ENCODE results near the gene NMNAT2.
A peak's percentile ranks its signal among the peaks of the same experiment; 100 is the strongest.
"Not testable (repeated sequence)": the region's sequence is repeated elsewhere in the genome, so short reads cannot be mapped to it uniquely, and the experiment has no call there.

NMNAT2 gene

DNA sequence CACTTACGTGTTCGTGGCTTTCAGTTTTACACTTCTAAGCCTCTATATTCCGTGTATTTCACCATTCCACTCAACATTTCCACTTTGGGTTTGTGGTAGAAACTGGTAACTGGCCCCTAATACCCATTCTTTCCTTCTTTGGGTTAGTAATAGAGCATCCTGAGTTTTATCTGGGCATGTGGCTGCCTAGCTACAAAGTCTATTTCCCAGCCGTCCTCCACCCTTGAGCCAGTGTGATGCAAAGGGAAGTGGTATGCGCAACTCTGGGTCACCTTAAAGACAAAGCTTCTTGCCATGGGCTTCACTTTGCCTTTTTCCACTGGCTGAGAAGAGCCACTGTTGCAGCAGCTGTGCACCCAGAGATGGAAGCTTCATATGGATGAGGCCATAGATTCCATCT, 158.3 kb downstream of the NMNAT2 start:
- DNase-seq (ENCODE audit: low spot score) = no peak

GRCh38 chr1:183255073-183255472, 163.1 kb downstream of the NMNAT2 start:
- DNase-seq (ENCODE audit: low spot score) = no peak

GRCh38 chr1:183251959-183252450, 166.2 kb downstream of the NMNAT2 start:
- no peak for DNase-seq (ENCODE audit: low spot score)

DNA sequence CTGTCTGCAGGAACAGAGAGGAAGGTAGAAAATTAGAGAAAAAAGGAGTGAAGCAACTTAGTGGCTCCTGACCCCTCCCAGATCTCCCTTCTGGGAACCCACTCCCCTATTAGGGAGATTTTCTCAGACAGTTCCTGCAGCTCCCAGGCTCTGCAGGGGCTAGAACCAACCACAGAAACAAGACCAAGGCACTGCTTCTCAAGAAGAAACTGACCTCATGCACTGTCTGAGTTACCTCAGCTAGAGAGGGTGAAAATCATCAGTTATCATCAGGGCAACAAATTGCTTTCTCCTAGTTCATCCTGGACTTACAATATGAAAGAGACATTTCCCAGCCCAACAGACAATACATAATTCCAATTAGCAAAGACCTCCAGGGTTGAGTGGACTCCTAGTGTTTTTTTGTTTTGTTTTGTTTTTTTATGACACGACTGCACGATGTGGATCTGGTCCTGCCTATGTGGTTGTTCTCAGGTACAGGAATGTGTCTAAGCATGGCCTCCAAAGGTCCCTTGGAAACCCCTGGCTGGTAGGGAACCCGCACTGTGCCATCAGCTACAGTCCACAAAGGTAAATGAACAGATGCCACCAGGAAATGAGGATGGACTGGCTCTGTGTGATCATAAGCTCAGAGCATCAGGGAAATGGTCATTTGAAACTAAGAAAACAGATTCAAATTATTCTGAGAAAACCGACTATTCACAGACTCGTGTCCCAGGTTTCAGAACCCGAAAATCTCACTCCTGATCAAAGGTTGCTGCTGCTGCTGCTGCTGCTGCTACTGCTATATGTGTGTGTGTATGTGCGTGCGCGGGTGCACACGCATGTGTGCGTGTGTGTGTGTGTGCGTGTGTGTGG, 166.8 kb downstream of the NMNAT2 start:
- no peak for DNase-seq (ENCODE audit: low spot score)

- DNase-seq (ENCODE audit: low spot score) = no peak
Observed at GRCh38 chr1:183249941-183250452, 168.2 kb downstream of the NMNAT2 start.

GRCh38 chr1:183248989-183249691, 169.0 kb downstream of the NMNAT2 start:
- DNase-seq (ENCODE audit: low spot score) = no peak

DNA sequence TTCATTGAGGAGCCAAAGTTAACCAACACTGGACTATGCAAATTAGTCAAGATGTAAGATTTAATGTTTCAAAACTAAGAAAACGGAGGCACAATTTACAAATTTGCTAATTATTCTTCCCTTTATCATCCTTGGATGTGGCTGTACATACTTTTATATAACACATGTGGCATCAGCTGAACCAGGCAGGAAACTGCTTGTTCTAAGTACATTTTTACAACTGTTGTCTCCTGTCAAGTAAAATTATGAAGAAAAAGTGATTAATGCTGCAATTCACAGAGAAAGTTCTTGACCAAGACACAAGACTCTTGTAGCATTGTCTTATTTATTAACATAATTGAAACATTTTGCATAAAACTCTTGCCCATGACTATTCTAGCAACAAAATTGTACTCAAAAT, 170.2 kb downstream of the NMNAT2 start:
- no peak for DNase-seq (ENCODE audit: low spot score)

DNA sequence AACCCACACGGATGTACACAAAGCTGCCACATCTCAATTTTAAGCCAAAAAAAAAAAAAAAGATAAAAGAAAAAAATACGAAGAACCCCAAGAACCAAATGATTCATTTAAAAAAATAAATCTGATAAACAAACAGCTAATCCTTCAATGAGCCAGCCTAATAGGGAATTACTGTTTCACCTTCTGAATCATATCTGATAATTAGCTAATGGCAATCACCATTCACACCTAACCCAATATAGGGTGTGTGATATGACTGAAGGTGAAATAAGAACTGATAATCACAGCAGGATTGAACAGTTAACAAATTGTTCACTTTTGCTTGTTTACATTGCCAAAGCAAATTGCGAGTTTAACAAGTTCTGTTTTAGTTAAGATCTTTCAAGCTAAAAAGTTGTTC, 170.7 kb downstream of the NMNAT2 start:
- DNase-seq (ENCODE audit: low spot score) = no peak

GRCh38 chr1:183247066-183247465, 171.1 kb downstream of the NMNAT2 start:
- no peak for DNase-seq (ENCODE audit: low spot score)

DNA sequence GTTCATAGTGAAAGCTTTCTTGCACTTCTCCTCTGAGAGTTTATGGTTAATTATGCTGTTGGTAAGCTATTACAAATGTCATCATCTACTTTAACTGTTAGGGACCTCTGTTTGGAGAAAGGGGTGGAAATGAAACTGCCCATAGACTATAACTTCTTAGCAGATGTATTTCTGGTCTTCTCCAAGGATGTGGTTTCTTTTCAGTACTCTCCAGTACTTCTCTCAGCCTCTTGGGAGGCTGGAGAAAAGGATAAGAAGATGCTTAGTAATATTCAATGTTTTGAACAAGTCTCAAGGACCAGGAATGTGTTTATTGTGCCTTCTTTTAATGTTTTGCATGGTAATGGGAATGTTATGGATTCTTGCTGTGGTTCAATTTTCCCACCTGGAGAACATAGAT, 171.7 kb downstream of the NMNAT2 start:
- no peak for DNase-seq (ENCODE audit: low spot score)

DNA sequence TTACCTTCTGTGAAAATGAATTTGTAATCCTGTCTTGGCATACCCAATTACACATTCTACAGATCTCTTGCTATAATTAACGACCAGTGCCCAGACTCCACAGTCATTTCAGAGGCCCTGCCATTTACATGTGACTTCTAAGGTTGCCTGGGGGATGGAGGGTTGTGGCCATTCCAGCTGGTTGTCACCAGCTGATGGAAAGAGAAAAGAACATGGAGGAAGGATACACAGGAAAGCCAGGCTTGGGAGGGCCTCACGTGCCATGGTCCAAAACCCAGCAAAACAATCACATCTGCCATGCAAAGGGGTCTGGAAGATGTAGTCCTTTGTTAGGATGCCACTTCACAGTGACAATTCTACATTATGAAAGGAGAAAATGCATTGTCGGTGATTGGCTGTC, 172.8 kb downstream of the NMNAT2 start:
- no peak for DNase-seq (ENCODE audit: low spot score)

GRCh38 chr1:183244466-183244865, 173.7 kb downstream of the NMNAT2 start:
- DNase-seq (ENCODE audit: low spot score) = peak; percentile 53

- DNase-seq (ENCODE audit: low spot score) = peak; percentile 7
Observed at GRCh38 chr1:183243161-183244050, 174.8 kb downstream of the NMNAT2 start.

- DNase-seq (ENCODE audit: low spot score) = no peak
Observed at GRCh38 chr1:183242556-183242955, 175.6 kb downstream of the NMNAT2 start.

- peak; percentile 60 for DNase-seq (ENCODE audit: low spot score)
Observed at GRCh38 chr1:183241471-183241870, 176.7 kb downstream of the NMNAT2 start.

- not testable (repeated sequence) for DNase-seq (ENCODE audit: low spot score)
Observed at GRCh38 chr1:183240853-183241252, 177.3 kb downstream of the NMNAT2 start.

GRCh38 chr1:183240526-183240825, 177.7 kb downstream of the NMNAT2 start:
- no peak for DNase-seq (ENCODE audit: low spot score)

- no peak for DNase-seq (ENCODE audit: low spot score)
Observed at GRCh38 chr1:183239793-183240525, 178.2 kb downstream of the NMNAT2 start.

DNA sequence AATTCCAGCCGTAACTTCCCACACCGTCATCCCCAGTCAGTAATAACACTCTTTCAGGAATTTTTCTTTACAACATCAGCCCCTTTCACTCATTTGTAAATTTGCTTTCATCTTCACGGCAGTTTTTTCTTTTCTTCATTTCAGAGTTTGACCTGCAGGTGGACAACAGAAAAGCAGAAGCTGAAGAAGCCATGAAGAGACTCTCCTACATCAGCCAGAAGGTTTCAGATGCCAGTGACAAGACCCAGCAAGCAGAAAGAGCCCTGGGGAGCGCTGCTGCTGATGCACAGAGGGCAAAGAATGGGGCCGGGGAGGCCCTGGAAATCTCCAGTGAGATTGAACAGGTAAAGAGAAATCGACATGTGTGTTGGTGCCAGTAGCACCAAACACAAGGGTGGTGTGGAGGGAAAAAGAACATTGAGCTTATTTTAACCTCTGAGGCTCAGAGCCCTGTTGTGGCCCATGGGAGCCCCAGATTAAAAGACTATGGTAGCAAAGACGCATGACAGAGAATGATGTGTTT, 178.9 kb downstream of the NMNAT2 start:
- no peak for DNase-seq (ENCODE audit: low spot score)

GRCh38 chr1:183238071-183238470, 180.1 kb downstream of the NMNAT2 start:
- DNase-seq (ENCODE audit: low spot score) = peak; percentile 22

DNA sequence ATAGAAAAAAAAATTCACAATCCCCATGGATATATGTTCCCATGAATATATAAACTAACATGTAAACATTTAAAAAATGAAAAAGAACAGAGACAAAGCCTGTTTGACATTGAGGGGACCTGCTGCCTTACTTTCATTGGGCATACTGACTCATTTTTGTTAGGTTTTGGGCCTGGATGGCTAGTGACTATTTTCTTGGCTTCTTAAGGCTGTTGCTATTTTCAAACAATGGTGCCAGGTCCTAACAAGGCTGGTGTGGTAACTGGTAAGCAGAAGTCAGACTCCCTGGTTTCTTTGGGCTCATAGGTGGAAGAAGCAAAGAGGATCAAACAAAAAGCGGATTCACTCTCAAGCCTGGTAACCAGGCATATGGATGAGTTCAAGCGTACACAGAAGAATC, 181.1 kb downstream of the NMNAT2 start:
- DNase-seq (ENCODE audit: low spot score) = no peak

Measured in AG08395 (cell line).